ENCODE results near the gene CORIN. TPM values are rescaled to one million over a fixed set of nuclear protein-coding genes. Genes with fewer than 3 reads are reported as not detected.

CORIN gene
- total RNA-seq, 4 donors from 2014 or later = 0.49 to 5.3 (median 4.4) TPM; not detected in 1

GRCh38 chr4:47621181-47621580 lies 216.7 kb downstream of the CORIN start:
- no peak for TF ChIP-seq CTCF (IDR thresholded peaks at IDR 0.05; ENCODE audit: low read depth)

GRCh38 chr4:47619691-47620090 lies 218.2 kb downstream of the CORIN start:
- no peak for TF ChIP-seq CTCF (IDR thresholded peaks at IDR 0.05; ENCODE audit: low read depth)

- TF ChIP-seq CTCF (IDR thresholded peaks at IDR 0.05; ENCODE audit: low read depth) = no peak
Observed at GRCh38 chr4:47617607-47618006, 220.3 kb downstream of the CORIN start.

GRCh38 chr4:47615385-47615784 lies 222.5 kb downstream of the CORIN start:
- TF ChIP-seq CTCF (IDR thresholded peaks at IDR 0.05; ENCODE audit: low read depth) = no peak

- no peak for TF ChIP-seq CTCF (IDR thresholded peaks at IDR 0.05; ENCODE audit: low read depth)
Observed at GRCh38 chr4:47612116-47613023, 225.5 kb downstream of the CORIN start.

- TF ChIP-seq CTCF (IDR thresholded peaks at IDR 0.05; ENCODE audit: low read depth) = no peak
Observed at GRCh38 chr4:47606482-47606881, 231.4 kb downstream of the CORIN start.

GRCh38 chr4:47598896-47599295 lies 239.0 kb downstream of the CORIN start:
- no peak for TF ChIP-seq CTCF (IDR thresholded peaks at IDR 0.05; ENCODE audit: low read depth)
